Activated naive CD4-positive, alpha-beta T cell treated with Interleukin-2 at 50 U/mL for 16 hours (primary cell): ENCODE data around the gene INPP5E.
"Not testable (repeated sequence)": the region's sequence is repeated elsewhere in the genome, so short reads cannot be mapped to it uniquely, and the experiment has no call there.

Experiments
- DNase-seq: peaks from one replicate; pipeline ENCODE4 v3.0.0-alpha.2; 2020

Gene INPP5E

DNA sequence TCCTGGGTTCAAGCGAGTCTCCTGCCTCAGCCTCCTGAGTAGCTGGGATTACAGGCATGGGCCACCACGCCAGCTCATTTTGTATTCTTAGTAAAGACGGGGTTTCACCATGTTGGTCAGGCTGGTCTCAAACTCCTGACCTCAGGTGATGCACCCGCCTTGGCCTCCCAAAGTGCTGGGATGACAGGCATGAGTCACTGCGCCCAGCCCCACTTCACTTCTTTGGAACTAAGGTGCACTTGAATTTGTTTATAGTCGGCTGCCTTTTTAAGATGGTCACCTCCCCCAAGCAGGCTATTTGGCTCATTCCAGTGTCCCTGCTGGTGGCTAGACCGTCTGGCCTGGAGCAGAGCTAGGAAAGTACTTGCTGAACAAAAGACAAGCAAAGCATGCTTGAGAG lies 14.3 kb downstream of the INPP5E start:
- not testable (repeated sequence) for DNase-seq

DNA sequence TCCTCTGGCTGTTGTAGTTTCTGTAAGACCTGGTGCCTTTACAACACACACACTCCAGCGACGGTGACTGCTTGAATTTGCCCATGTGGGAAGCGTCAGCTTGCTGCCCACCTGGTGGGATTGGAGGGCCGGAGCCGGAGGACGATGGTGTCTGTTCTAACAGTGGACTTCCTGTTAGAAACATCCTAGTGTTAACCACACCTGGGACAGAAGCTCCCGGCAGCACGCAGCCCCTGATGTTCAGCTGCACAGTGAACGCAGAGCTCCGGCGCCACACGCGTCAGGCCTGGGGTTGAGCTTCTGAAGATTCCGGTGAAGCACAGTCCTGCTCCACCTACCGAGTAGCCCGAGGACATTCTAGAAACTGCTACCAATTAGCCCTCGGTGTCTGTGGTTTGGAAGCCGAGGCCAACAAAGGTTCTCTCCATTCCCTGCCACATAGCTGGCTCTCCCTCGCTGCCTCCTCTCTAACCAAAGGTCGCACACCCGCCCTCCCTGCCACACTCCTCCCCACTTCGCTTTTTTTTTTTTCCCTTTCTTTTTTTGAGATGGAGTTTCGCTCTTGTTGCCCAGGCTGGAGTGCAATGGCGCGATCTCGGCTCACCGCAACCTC lies 14.8 kb downstream of the INPP5E start:
- DNase-seq, result no peak

GRCh38 chr9:136423432-136424146 lies 16.1 kb downstream of the INPP5E start:
- no peak for DNase-seq

- DNase-seq, result no peak
Measured at GRCh38 chr9:136422876-136423275, 16.8 kb downstream of the INPP5E start.

DNA sequence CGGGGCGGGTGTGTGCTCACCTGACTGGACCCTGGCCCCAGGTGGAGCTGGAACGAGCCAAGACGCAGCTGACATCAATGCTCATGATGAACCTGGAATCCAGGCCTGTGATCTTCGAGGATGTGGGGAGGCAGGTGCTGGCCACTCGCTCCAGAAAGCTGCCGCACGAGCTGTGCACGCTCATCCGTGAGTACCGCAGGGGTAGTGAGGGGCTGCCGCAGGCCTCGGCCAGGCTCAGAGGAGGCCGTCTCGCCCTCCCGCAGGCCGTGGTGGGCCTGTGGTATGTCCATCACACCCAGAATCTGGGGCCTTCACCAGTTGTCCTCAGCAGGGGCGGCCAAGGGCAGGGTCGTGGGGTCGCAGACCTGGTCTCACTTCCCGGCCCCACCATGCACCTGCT lies 17.9 kb downstream of the INPP5E start:
- no peak for DNase-seq

GRCh38 chr9:136419092-136419420 lies 20.6 kb downstream of the INPP5E start:
- DNase-seq, result no peak

DNA sequence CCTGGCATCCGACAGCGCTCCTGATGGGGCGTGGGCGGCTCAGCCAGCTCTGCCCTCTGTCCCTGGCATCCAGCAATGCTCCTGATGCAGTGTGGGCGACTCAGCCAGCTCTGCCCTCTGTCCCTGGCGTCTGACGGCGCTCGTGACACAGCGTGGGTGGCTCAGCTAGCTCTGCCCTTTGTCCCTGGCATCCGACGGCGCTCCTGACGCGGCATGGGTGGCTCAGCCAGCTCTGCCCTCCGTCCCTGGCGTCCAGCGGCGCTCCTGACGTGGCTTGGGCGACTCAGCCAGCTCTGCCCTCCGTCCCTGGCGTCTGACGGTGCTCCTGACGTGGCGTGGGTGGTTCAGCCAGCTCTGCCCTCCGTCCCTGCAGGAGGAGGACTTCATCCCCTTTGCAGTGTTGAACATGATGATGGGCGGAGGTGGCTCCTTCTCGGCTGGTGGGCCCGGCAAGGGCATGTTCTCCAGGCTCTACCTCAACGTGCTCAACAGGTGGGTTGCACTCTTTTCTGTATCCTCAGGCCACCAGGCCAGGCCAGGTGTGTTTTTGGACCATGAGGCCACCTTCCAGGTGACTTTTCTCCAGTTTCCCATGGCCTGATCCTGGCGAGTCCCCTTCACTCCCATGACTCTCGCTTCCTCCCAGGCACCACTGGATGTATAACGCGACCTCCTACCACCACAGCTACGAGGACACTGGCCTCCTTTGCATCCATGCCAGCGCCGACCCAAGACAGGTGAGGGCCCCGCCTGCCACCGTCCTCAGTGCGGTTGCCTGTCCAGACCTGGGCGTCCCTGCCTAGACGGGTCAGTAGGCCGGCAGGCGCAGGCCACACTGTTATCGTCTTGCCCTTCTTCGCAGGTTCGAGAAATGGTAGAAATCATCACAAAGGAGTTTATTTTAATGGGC lies 21.2 kb downstream of the INPP5E start:
- DNase-seq, result no peak

DNA sequence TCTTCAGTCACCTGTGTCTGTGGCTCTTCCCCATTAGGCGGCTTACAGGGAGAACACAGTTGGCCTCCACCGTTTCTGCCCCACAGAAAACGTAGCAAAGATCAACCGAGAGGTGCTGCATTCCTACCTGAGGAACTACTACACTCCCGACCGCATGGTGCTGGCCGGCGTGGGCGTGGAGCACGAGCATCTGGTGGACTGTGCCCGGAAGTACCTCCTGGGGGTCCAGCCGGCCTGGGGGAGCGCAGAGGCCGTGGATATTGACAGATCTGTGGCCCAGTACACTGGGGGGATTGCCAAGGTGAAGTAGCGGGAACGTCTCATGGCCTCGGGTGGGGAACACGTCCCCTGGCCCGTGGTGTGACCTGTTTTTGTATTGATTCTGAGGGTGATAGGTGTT lies 22.7 kb downstream of the INPP5E start:
- DNase-seq, result no peak

GRCh38 chr9:136416427-136416826 lies 23.2 kb downstream of the INPP5E start:
- DNase-seq, result no peak

DNA sequence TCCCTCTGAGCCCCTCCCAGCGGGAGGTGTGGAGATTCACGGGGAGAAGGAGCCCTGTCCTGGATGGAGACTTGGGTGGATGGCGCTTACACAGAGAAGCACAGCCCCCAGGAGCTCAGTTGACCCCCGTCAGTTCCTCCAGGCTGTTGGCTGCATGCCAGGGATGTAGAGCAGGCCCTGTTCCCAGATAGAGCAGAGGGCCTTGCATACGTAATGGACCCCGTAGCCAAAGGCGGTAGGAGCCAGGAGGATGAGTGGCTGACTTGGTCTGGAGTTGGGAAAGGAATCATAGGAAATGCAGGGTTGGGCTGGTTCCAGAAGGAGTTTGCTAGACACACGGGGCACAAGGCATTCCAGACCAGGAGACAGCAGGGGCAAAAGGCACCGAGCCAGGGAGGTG lies 26.7 kb downstream of the INPP5E start:
- no peak for DNase-seq

GRCh38 chr9:136411378-136411777 lies 28.3 kb downstream of the INPP5E start:
- DNase-seq, result no peak

DNA sequence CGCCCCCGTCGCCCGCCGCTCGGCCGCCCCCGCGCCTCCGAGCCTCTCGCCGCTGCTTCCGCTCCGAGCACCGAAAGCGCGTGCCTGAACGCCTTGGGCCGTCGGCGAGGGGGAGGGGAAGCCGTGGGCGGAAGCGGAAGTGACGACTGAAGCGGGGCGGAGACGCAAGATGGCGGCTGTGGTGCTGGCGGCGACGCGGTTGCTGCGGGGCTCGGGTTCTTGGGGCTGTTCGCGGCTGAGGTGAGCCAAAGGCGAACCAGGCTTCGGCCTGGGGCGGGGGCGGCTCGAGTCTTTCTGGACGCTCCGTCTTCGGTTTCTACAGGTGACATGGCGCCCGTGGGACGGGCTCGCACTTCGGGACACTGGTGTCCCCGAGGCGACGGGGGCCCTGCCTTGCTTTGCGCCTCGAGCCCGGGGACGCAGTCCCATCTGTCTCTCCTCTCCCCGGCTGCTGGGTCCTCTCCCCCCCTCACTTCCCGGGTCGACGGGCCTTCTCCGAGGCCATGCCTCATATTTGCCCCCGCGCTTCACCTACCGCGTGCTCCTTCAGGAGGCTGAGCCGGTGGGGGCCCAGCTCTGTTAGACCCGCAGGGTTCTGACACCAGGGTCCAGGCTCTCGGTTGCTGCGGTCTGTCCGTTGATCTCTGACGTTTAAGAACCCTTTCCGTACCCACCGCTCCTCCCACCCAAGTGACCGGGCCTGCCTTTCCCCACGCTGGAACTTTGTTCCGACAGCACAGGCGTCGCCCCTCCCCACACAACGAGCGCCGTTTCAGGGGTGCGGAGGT lies 29.0 kb downstream of the INPP5E start, which contains the start of the genes ENTR1 and PMPCA:
Gene ENTR1, minus strand, starts transcription at position 115 of the 788 bp plus-strand sequence. CDS start 217 bp downstream, outside the sequence.
Gene PMPCA, plus strand, starts transcription at position 159 of the 788 bp plus-strand sequence. Its CDS starts 11 bp downstream, at position 170.
- DNase-seq, result peak; percentile 97

GRCh38 chr9:136409557-136410455 lies 29.8 kb downstream of the INPP5E start:
- peak; percentile 53 for DNase-seq

GRCh38 chr9:136407911-136408310 lies 31.7 kb downstream of the INPP5E start:
- no peak for DNase-seq

GRCh38 chr9:136407061-136407460 lies 32.6 kb downstream of the INPP5E start:
- DNase-seq, result not testable (repeated sequence)

DNA sequence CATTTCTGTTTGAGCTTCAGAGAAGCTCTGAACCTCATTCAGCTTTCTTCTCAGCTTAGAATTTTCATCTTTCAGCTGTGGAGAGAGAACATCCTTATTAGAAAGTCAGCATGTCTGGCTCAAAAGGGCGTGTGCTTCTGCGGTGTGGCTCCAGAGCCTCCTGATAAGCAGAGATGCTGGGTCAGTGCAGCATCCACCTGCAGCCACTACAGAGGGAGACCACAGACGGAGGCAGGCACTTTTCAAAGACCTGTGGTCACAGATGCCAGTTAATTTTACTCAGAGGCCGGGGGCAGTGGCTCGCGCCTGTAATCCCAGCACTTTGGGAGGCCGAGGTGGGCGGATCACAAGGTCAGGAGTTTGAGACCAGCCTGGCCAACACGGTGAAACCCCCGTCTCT lies 33.7 kb downstream of the INPP5E start:
- not testable (repeated sequence) for DNase-seq

DNA sequence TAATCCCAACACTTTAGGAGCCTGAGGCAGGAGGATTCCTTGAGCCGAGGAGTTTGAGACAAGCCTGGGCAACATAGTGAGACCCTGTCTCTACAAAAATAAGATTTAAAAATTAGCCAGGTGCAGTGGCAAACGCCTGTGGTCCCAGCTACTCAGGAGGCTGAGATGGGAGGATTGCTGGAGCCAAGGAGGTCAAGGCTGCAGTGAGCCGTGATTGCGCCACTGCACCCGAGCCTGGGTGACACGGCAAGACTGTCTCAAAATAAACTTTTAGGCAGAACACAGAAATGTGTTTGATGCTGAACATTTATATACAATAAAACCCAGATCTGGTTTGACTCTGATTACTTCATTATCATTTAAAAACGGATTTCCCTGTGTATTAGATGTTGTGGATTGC lies 34.2 kb downstream of the INPP5E start:
- DNase-seq, result no peak

DNA sequence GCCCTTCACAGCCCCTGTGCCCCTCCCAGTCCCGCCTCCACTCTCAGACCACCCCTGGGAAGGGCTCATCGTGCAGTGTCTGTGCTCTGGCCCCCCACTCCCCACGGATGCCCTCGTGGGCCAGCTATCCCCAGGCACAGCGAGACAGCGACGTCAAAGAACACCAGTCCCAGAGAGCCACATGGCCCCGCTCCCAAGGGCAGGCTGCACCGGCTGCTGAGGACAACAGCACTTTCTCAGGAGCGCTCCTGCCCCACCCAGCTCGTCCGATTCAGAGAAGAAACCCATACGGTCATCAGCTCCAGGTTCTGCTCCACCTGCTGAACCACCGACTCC lies 34.9 kb downstream of the INPP5E start:
- DNase-seq, result peak; percentile 16

GRCh38 chr9:136403915-136404800 lies 35.5 kb downstream of the INPP5E start:
- peak; percentile 49 for DNase-seq

DNA sequence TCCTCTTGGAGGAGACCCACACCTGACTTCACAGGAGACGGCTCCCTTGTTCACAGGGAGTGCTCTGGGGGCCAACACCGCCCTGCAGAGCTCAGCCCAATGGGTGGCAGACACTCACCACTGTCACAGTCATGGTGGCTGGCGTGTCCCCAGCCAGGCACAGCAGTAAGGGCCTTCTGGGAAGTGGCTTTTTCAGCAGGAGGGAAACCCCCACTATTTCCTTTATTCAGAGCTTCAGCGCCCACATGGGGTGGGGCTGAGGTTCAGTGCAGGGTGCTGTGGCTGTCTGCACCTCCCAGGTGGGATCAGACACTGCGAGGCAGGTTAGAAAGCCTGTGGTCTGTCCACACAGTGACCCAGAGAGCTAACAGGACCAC lies 36.1 kb downstream of the INPP5E start:
- peak; percentile 82 for DNase-seq

DNA sequence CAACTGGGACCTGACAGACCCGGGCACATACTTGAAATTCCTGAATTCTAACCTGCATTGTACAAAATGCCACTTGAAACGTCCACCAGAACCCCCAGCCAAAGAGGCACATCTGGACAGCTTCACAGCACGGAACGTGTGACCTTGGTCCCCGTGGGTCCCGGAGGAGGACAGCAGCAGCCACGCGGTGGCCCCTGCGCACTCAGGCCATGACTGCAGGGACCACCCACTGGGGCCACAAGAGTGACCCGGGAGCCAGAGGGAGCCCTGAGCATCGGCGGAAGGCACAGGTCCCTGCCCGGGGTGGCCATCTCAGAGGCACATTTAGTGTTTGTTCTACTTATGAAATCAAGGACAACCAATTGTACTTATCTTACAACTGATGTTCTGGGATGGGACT lies 37.6 kb downstream of the INPP5E start:
- no peak for DNase-seq
